HEK293 (cell line): ENCODE data around the gene EYS.

Source experiments
- CTCF ChIA-PET: fragments of 350-600 bp; formaldehyde crosslinking; extraction: SDS; loops from one replicate; lab custom pipeline; 2021; ENCODE audit warnings: antibody characterized with exemption; lab: Yijun Ruan, JAX
- POLR2A ChIA-PET: fragments of 300-600 bp; formaldehyde crosslinking; extraction: SDS; loops from one replicate; lab custom pipeline; 2020; ENCODE audit warnings: antibody characterized with exemption, inconsistent platforms; lab: Yijun Ruan, JAX
- H3K27ac ChIP-seq: fragments of 200-500 bp; sonication (Bioruptor generic); 2 replicates; pipeline ENCODE4 v1.5.1; 2014; ENCODE audit warnings: low read depth, low read length, control low read depth, inconsistent platforms; ENCODE audit errors: extremely low read depth
- H3K36me3 ChIP-seq, 2 experiments: fragments of 200-500 bp in 1 of 2; sonication (Bioruptor generic) in 1 of 2; 1 replicate in 1 of 2; 2 replicates in 1 of 2; pipeline ENCODE4 v1.5.1; 2014 to 2017; ENCODE audit warnings: inconsistent platforms in 2 of 2, low read length in 2 of 2; ENCODE audit not compliant: control insufficient read depth in 2 of 2, insufficient read depth in 1 of 2
- H3K4me1 ChIP-seq: fragments of 200-500 bp; sonication (Bioruptor generic); 2 replicates; pipeline ENCODE4 v1.5.1; 2014; ENCODE audit warnings: mild to moderate bottlenecking, low read length, inconsistent platforms; ENCODE audit not compliant: control insufficient read depth, insufficient read depth
- H3K4me3 ChIP-seq: 2 replicates; pipeline ENCODE4 v1.5.1; 2011; ENCODE audit warnings: low read depth, mild to moderate bottlenecking, control low read depth, low read length, moderate library complexity
- H3K9me3 ChIP-seq: fragments of 200-500 bp; sonication (Bioruptor generic); 2 replicates; pipeline ENCODE4 v1.5.1; 2014; ENCODE audit warnings: low read depth, low read length, inconsistent platforms; ENCODE audit not compliant: control insufficient read depth, insufficient read depth
- BCL6B ChIP-seq: fragments of 450-650 bp; formaldehyde crosslinking; IDR thresholded peaks from 2 replicates; pipeline ENCODE4 v1.5.1; 2017; ENCODE audit warnings: missing biosample characterization, missing genetic modification characterization
- GLIS1 ChIP-seq: fragments of 450-650 bp; formaldehyde crosslinking; IDR thresholded peaks from 2 replicates; pipeline ENCODE4 v1.5.1; 2016; ENCODE audit warnings: missing biosample characterization, missing genetic modification characterization
- INSM2 ChIP-seq: fragments of 450-650 bp; formaldehyde crosslinking; IDR thresholded peaks from 2 replicates; pipeline ENCODE4 v1.5.1; 2016; ENCODE audit warnings: missing biosample characterization, missing genetic modification characterization
- KLF17 ChIP-seq: fragments of 450-650 bp; formaldehyde crosslinking; IDR thresholded peaks from 2 replicates; pipeline ENCODE4 v1.5.1; 2016; ENCODE audit warnings: missing biosample characterization, missing genetic modification characterization
- KLF7 ChIP-seq: fragments of 450-650 bp; formaldehyde crosslinking; IDR thresholded peaks from 2 replicates; pipeline ENCODE4 v1.5.1; 2016; ENCODE audit warnings: missing biosample characterization, missing genetic modification characterization, borderline replicate concordance
- MEIS1 ChIP-seq: sonication (generic); formaldehyde crosslinking; IDR thresholded peaks from 2 replicates; pipeline ENCODE4 v1.8.1; 2022; ENCODE audit warnings: missing genetic modification reagents, mild to moderate bottlenecking, borderline replicate concordance
- OSR2 ChIP-seq: fragments of 450-650 bp; formaldehyde crosslinking; IDR thresholded peaks from 2 replicates; pipeline ENCODE4 v1.5.1; 2016; ENCODE audit warnings: missing biosample characterization, missing genetic modification characterization
- PRDM6 ChIP-seq: fragments of 450-650 bp; formaldehyde crosslinking; IDR thresholded peaks from 2 replicates; pipeline ENCODE4 v1.5.1; 2017; ENCODE audit warnings: missing biosample characterization, missing genetic modification characterization
- SETDB1 ChIP-seq: IDR thresholded peaks from one replicate; pipeline ENCODE4 v1.6.1; 2017; ENCODE audit warnings: mild to moderate bottlenecking, low read length, moderate library complexity, mixed read lengths; ENCODE audit not compliant: insufficient read length
- TCF7L2 ChIP-seq: IDR thresholded peaks from 2 replicates; pipeline ENCODE4 v1.6.1; 2011; ENCODE audit warnings: low read depth, mild to moderate bottlenecking, inconsistent platforms, low read length, moderate library complexity, borderline replicate concordance
- ZBTB10 ChIP-seq: fragments of 450-650 bp; formaldehyde crosslinking; IDR thresholded peaks from 2 replicates; pipeline ENCODE4 v1.5.1; 2016; ENCODE audit warnings: missing biosample characterization, missing genetic modification characterization
- ZNF169 ChIP-seq: fragments of 450-650 bp; formaldehyde crosslinking; IDR thresholded peaks from 2 replicates; pipeline ENCODE4 v1.5.1; 2016; ENCODE audit warnings: missing biosample characterization, missing genetic modification characterization
- ZNF311 ChIP-seq: fragments of 450-650 bp; formaldehyde crosslinking; IDR thresholded peaks from 2 replicates; pipeline ENCODE4 v1.5.1; 2017; ENCODE audit warnings: missing biosample characterization, missing genetic modification characterization, borderline replicate concordance
- ZNF335 ChIP-seq: fragments of 450-650 bp; formaldehyde crosslinking; conservative IDR thresholded peaks from 2 replicates; pipeline ENCODE4 v1.5.1; 2016; ENCODE audit warnings: missing biosample characterization, missing genetic modification characterization
- ZNF37A ChIP-seq: fragments of 450-650 bp; IDR thresholded peaks from 2 replicates; pipeline ENCODE4 v1.5.1; 2018; ENCODE audit warnings: missing biosample characterization, missing genetic modification characterization
- ZNF513 ChIP-seq: fragments of 450-650 bp; IDR thresholded peaks from 2 replicates; pipeline ENCODE4 v1.5.1; 2018; ENCODE audit warnings: missing biosample characterization, missing genetic modification characterization
- ZNF549 ChIP-seq: fragments of 450-650 bp; IDR thresholded peaks from 2 replicates; pipeline ENCODE4 v1.5.1; 2018; ENCODE audit warnings: missing biosample characterization, missing genetic modification characterization, mild to moderate bottlenecking, inconsistent platforms, moderate library complexity
- ZNF645 ChIP-seq: fragments of 450-650 bp; formaldehyde crosslinking; IDR thresholded peaks from 2 replicates; pipeline ENCODE4; 2016; ENCODE audit warnings: missing biosample characterization, missing genetic modification characterization
- ZNF747 ChIP-seq: fragments of 450-650 bp; formaldehyde crosslinking; IDR thresholded peaks from 2 replicates; pipeline ENCODE4 v1.5.1; 2016; ENCODE audit warnings: missing biosample characterization, missing genetic modification characterization

The EYS gene

GRCh38 chr6:64429926-64430325 is 1277.1 kb downstream of the EYS start:
- CTCF ChIA-PET: no interaction called here
- no peaks in the 10 kb centered on the region for H3K4me1 ChIP-seq

GRCh38 chr6:64428186-64428585 is 1278.8 kb downstream of the EYS start:
- H3K9me3 ChIP-seq: no peaks in the 10 kb centered on the region
- no peak overlapping the region for H3K27ac ChIP-seq
- no peaks in the 10 kb centered on the region for H3K36me3 ChIP-seq
- H3K4me3 ChIP-seq: no peak overlapping the region
- ChIA-PET POLR2A (no interaction called here), CTCF (interaction anchor here (0.7 kb wide), 1 partner anchor 212 kb away, joined by 3 read pairs; no protein-coding TSS in a partner anchor)
- H3K4me1 ChIP-seq: no peaks in the 10 kb centered on the region
- no peak for TF ChIP-seq ZNF747 (tag by site-specific recombination)
- TF ChIP-seq KLF17 (tag by site-specific recombination): no peak
- no peak for TF ChIP-seq KLF7 (tag by site-specific recombination)
- TF ChIP-seq GLIS1 (tag by site-specific recombination): no peak
- TF ChIP-seq ZNF169 (tag by site-specific recombination): no peak
- no peak for TF ChIP-seq ZNF513 (tag by site-specific recombination)
- TF ChIP-seq ZNF549 (tag by site-specific recombination): no peak
- TF ChIP-seq ZNF645 (tag by site-specific recombination): no peak
- TF ChIP-seq BCL6B (tag by site-specific recombination): no peak
- no peak for TF ChIP-seq SETDB1
- TF ChIP-seq MEIS1 (CRISPR knock-in tag): no peak

More at GRCh38 chr6:64429926-64430325, 1277.1 kb downstream of the EYS start:
- POLR2A ChIA-PET: no interaction called here
- no peak overlapping the region for H3K4me3 ChIP-seq
- no peak overlapping the region for H3K27ac ChIP-seq
- TF ChIP-seq TCF7L2 (no peak), ZNF37A (no peak), PRDM6 (tag by site-specific recombination) (no peak), OSR2 (tag by site-specific recombination) (no peak), INSM2 (tag by site-specific recombination) (no peak), ZNF335 (tag by site-specific recombination) (no peak), ZBTB10 (no peak), ZNF311 (no peak)
- no peaks in the 10 kb centered on the region for H3K9me3 ChIP-seq
- H3K36me3 ChIP-seq: no peaks in the 10 kb centered on the region
